Duodenal mucosa (tissue), 2 donors: ENCODE data around the gene HLA-DMA.

Experiments used
- H3K27ac ChIP-seq: one replicate; pipeline ENCODE4 v1.7.0; 2013; ENCODE audit warnings: low read depth, low read length
- H3K27me3 ChIP-seq, 2 donors: one replicate each; pipeline ENCODE4 v1.7.0; 2013; ENCODE audit warnings: low read length in 2 of 2, control low read depth in 1 of 2; ENCODE audit not compliant: insufficient read depth in 2 of 2, control insufficient read depth in 1 of 2
- H3K36me3 ChIP-seq, 2 donors: one replicate each; pipeline ENCODE4 v1.7.0; 2013; ENCODE audit warnings: low read length in 2 of 2, control low read depth in 1 of 2; ENCODE audit not compliant: insufficient read depth in 2 of 2, control insufficient read depth in 1 of 2
- H3K4me1 ChIP-seq, 2 donors: one replicate each; pipeline ENCODE4 v1.7.0; 2013; ENCODE audit warnings: low read length in 2 of 2, control low read depth in 1 of 2; ENCODE audit not compliant: insufficient read depth in 2 of 2, control insufficient read depth in 1 of 2
- H3K4me3 ChIP-seq, 2 donors: one replicate each; pipeline ENCODE4 v1.7.0; 2013; ENCODE audit warnings: low read length in 2 of 2, low read depth in 1 of 2
- H3K9ac ChIP-seq, 2 donors: one replicate each; pipeline ENCODE4 v1.7.0; 2013; ENCODE audit warnings: low read length in 2 of 2, low read depth in 1 of 2
- H3K9me3 ChIP-seq, 2 donors: one replicate each; pipeline ENCODE4 v1.7.0; 2013; ENCODE audit warnings: low read length in 2 of 2, control low read depth in 1 of 2; ENCODE audit not compliant: control insufficient read depth in 1 of 2

The HLA-DMA gene

DNA sequence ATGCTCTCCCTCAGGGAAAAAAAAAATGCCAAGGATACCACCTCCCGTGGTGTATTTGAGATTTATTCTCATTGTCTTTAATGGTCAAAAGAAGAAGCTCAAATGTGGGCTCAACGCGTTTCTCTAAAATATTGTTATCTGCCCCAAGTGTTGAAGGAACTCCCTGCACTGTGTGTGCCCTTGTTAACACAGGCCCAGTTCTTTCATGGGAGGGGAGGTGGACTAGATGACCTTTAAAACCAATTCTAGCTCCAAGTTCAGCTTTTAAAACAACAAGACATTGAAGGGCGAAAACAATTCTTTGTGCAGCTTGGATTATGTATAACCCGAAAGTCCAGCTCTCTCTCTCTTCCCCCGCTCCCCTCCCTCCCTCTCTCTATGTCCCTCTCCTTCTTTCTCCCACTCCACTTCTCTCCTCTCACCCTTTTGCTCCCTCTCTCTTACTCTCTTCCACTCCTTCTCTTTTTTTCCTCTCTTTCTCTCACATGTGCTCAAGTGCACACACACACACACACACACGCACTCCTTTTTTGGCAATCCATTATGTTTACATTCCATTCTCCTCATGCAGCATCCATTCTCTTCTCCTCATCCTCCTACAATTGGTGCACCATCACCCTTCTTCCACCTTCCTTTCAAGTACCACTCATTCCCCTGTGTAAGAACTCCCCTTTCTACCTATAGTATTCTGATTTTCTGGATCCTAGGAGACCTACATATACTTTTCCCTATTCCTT lies 20.6 kb downstream of the HLA-DMA start:
- H3K4me1 ChIP-seq, result no peaks in the 10 kb centered on the region
- peaks cover 4% of the 10 kb centered on the region in 2 donors for H3K36me3 ChIP-seq
- H3K9ac ChIP-seq, result no peak overlapping the region
- H3K27me3 ChIP-seq, result no peaks in the 10 kb centered on the region
- H3K9me3 ChIP-seq, result no peaks in the 10 kb centered on the region
- no peak overlapping the region for H3K4me3 ChIP-seq
- H3K27ac ChIP-seq, result no peak overlapping the region

GRCh38 chr6:32931211-32931610 lies 21.7 kb downstream of the HLA-DMA start:
- Histone ChIP-seq H3K4me1 (no peaks in the 10 kb centered on the region), H3K9ac (no peak overlapping the region), H3K4me3 (no peak overlapping the region), H3K27ac (no peak overlapping the region), H3K9me3 (no peaks in the 10 kb centered on the region), H3K27me3 (no peaks in the 10 kb centered on the region), H3K36me3 (no peaks in the 10 kb centered on the region)

- no peaks in the 10 kb centered on the region for H3K9me3 ChIP-seq
- H3K9ac ChIP-seq, result no peak overlapping the region
- H3K27ac ChIP-seq, result no peak overlapping the region
These were observed 30.8 kb downstream of the HLA-DMA start for GRCh38 chr6:32922083-32922482.

DNA sequence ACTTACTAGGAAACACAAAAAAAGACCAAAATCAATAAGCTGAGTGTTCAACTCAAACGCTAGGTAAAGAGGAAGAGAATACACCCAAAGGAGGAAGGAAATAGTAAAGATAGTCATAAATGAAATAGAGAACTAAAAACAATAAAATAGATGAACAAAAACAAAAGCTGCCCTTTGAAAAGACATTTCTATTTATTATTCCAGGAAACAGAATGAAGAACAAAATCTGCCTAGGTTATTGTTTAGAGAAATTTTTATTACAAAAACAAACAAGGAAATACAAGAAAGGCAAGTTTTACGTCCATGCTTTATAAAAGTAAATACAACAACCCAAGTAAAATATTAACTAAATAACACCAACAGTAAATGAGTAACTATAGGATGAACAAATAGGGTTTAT lies 32.2 kb downstream of the HLA-DMA start:
- no peak overlapping the region for H3K9ac ChIP-seq
- no peaks in the 10 kb centered on the region for H3K27me3 ChIP-seq

More at GRCh38 chr6:32922083-32922482, 30.8 kb downstream of the HLA-DMA start:
- no peaks in the 10 kb centered on the region for H3K27me3 ChIP-seq
- H3K36me3 ChIP-seq, result no peaks in the 10 kb centered on the region
- peaks cover 0 to 4% of the 10 kb centered on the region in 2 donors for H3K4me1 ChIP-seq
- no peak overlapping the region for H3K4me3 ChIP-seq

GRCh38 chr6:32912951-32913350 lies 39.9 kb downstream of the HLA-DMA start:
- Histone ChIP-seq H3K4me1 (no peaks in the 10 kb centered on the region), H3K9me3 (no peaks in the 10 kb centered on the region), H3K27ac (no peak overlapping the region), H3K9ac (no peak overlapping the region), H3K4me3 (no peak overlapping the region), H3K36me3 (no peaks in the 10 kb centered on the region), H3K27me3 (no peaks in the 10 kb centered on the region)

More for the DNA sequence above, 32.2 kb downstream of the HLA-DMA start:
- H3K27ac ChIP-seq, result no peak overlapping the region
- no peaks in the 10 kb centered on the region for H3K9me3 ChIP-seq
- no peak overlapping the region for H3K4me3 ChIP-seq
- H3K36me3 ChIP-seq, result no peaks in the 10 kb centered on the region
- peaks cover 0 to 4% of the 10 kb centered on the region in 2 donors for H3K4me1 ChIP-seq

- H3K4me1 ChIP-seq, result no peaks in the 10 kb centered on the region
- no peaks in the 10 kb centered on the region for H3K9me3 ChIP-seq
- no peak overlapping the region for H3K9ac ChIP-seq
- H3K27ac ChIP-seq, result no peak overlapping the region
- H3K27me3 ChIP-seq, result no peaks in the 10 kb centered on the region
- H3K36me3 ChIP-seq, result no peaks in the 10 kb centered on the region
- H3K4me3 ChIP-seq, result no peak overlapping the region
These were observed 44.0 kb downstream of the HLA-DMA start for GRCh38 chr6:32908897-32909296.

- H3K9me3 ChIP-seq, result no peaks in the 10 kb centered on the region
- no peaks in the 10 kb centered on the region for H3K27me3 ChIP-seq
- no peak overlapping the region for H3K27ac ChIP-seq
- no peak overlapping the region for H3K4me3 ChIP-seq
- H3K36me3 ChIP-seq, result no peaks in the 10 kb centered on the region
- H3K4me1 ChIP-seq, result no peaks in the 10 kb centered on the region
- no peak overlapping the region for H3K9ac ChIP-seq
These were observed 46.4 kb downstream of the HLA-DMA start for GRCh38 chr6:32906539-32906938.

- no peak overlapping the region for H3K4me3 ChIP-seq
- no peak overlapping the region for H3K27ac ChIP-seq
- no peak overlapping the region for H3K9ac ChIP-seq
- no peaks in the 10 kb centered on the region for H3K9me3 ChIP-seq
- H3K36me3 ChIP-seq, result peaks cover 0 to 5% of the 10 kb centered on the region in 2 donors
- no peaks in the 10 kb centered on the region for H3K27me3 ChIP-seq
- no peaks in the 10 kb centered on the region for H3K4me1 ChIP-seq
These were observed 47.8 kb downstream of the HLA-DMA start for GRCh38 chr6:32905078-32905477.

DNA sequence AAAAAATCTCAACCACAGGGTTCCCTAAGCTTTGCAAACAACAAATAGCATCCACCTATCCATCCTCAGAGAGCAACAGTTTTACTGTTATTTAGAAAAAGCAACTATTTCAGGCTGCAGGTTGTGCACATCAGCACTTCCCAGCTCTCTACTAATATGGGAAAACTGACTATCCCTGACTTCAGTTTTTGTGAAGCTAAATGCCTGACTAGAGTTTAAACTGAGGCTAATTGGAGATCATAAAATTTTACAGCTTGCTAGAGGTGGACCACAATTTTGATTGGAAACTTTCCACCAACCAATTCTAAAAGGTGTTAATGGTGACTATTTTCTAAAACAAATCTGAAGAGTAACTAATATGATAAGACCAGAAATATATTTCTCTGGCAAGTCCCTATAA lies 48.9 kb downstream of the HLA-DMA start:
- Histone ChIP-seq H3K27me3 (no peaks in the 10 kb centered on the region), H3K36me3 (peaks cover 0 to 5% of the 10 kb centered on the region in 2 donors), H3K4me3 (no peak overlapping the region), H3K9ac (no peak overlapping the region), H3K9me3 (no peaks in the 10 kb centered on the region), H3K27ac (no peak overlapping the region), H3K4me1 (no peaks in the 10 kb centered on the region)
